Measurements from ENCODE around the gene TM9SF4.
"Not testable (repeated sequence)": the region's sequence is repeated elsewhere in the genome, so short reads cannot be mapped to it uniquely, and the experiment has no call there.

Gene TM9SF4

GRCh38 chr20:32159766-32160221 is 50.3 kb downstream of the TM9SF4 start:
- no peak for DNase-seq

GRCh38 chr20:32160341-32160740 is 50.8 kb downstream of the TM9SF4 start:
- DNase-seq, result no peak

GRCh38 chr20:32162351-32162750 is 52.8 kb downstream of the TM9SF4 start:
- no peak for DNase-seq

- DNase-seq, result no peak
Observed at GRCh38 chr20:32163951-32164350, 54.4 kb downstream of the TM9SF4 start.

GRCh38 chr20:32164984-32165735 is 55.6 kb downstream of the TM9SF4 start:
- no peak for DNase-seq

- no peak for DNase-seq
Observed at GRCh38 chr20:32165836-32166545, 56.5 kb downstream of the TM9SF4 start.

GRCh38 chr20:32167552-32167951 is 58.0 kb downstream of the TM9SF4 start:
- no peak for DNase-seq

- no peak for DNase-seq
Observed at GRCh38 chr20:32168184-32168910, 58.8 kb downstream of the TM9SF4 start.

GRCh38 chr20:32177696-32178095 is 68.2 kb downstream of the TM9SF4 start:
- DNase-seq, result not testable (repeated sequence)

- no peak for DNase-seq
Observed at GRCh38 chr20:32179515-32179914, 70.0 kb downstream of the TM9SF4 start.

- no peak for DNase-seq
Observed at GRCh38 chr20:32179934-32180333, 70.4 kb downstream of the TM9SF4 start.

- DNase-seq, result no peak
Observed at GRCh38 chr20:32181606-32182005, 72.1 kb downstream of the TM9SF4 start.

GRCh38 chr20:32183947-32184635 is 74.6 kb downstream of the TM9SF4 start:
- DNase-seq, result no peak

- no peak for DNase-seq
Observed at GRCh38 chr20:32184961-32185603, 75.6 kb downstream of the TM9SF4 start.

- DNase-seq, result no peak
Observed at GRCh38 chr20:32186506-32186905, 77.0 kb downstream of the TM9SF4 start.

- no peak for DNase-seq
Observed at GRCh38 chr20:32188376-32189122, 79.0 kb downstream of the TM9SF4 start.

- no peak for DNase-seq
Observed at GRCh38 chr20:32189123-32189410, 79.6 kb downstream of the TM9SF4 start.

- peak; percentile 61 for DNase-seq
Observed at GRCh38 chr20:32189691-32190615, 80.4 kb downstream of the TM9SF4 start.

- DNase-seq, result no peak
Observed at GRCh38 chr20:32190616-32191415, 81.3 kb downstream of the TM9SF4 start.

GRCh38 chr20:32191422-32191821 is 81.9 kb downstream of the TM9SF4 start:
- no peak for DNase-seq
